GM19468 (cell line): ENCODE measurements around the gene ZNRD2.

Source experiments
- ATAC-seq: cut with Tn5 transposase; IDR thresholded peaks from one replicate; pipeline ENCODE4 v1.9.1; 2021; ENCODE audit warnings: mild to moderate bottlenecking, moderate library complexity, moderate number of reproducible peaks; ENCODE audit not compliant: unreplicated experiment; ENCODE audit errors: extremely low read depth

Gene ZNRD2

GRCh38 chr11:65569164-65569972 is 909 bp upstream of the ZNRD2 start:
- no peak for ATAC-seq

DNA sequence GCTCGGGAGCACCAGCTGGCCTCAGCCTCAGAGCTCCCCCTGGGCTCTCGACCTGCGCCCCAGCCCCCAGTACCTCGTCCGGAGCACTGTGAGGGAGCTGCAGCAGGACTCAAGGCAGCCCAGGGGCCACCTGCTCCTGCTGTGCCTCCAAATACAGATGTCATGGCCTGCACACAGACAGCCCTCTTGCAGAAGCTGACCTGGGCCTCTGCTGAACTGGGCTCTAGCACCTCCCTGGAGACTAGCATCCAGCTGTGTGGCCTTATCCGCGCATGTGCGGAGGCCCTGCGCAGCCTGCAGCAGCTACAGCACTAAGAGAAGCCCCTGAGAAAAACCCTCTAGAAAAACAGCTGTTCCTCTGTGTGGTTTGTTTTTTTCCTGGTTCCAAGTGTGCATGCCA is 1.1 kb downstream of the ZNRD2 start:
- no peak for ATAC-seq

DNA sequence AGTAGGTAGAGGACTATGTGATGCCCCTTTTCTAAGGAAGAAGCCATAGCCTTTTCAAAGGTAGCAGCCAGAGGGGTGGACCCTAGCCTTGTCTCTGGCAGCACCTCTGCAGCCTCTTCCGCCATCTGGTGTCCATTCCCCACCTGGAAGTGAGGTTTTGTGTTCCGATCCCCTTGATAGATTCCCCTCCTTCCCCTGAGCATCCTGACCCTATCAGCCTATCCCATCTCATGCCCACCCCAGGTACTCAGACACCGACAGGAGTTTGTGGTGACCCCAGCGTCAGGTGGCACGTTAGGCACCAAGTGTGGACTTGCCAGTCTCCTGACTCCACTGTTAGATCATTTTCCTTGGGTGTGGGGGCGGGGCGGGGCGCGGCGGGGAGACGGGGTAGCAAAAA is 1.7 kb downstream of the ZNRD2 start:
- ATAC-seq: no peak

DNA sequence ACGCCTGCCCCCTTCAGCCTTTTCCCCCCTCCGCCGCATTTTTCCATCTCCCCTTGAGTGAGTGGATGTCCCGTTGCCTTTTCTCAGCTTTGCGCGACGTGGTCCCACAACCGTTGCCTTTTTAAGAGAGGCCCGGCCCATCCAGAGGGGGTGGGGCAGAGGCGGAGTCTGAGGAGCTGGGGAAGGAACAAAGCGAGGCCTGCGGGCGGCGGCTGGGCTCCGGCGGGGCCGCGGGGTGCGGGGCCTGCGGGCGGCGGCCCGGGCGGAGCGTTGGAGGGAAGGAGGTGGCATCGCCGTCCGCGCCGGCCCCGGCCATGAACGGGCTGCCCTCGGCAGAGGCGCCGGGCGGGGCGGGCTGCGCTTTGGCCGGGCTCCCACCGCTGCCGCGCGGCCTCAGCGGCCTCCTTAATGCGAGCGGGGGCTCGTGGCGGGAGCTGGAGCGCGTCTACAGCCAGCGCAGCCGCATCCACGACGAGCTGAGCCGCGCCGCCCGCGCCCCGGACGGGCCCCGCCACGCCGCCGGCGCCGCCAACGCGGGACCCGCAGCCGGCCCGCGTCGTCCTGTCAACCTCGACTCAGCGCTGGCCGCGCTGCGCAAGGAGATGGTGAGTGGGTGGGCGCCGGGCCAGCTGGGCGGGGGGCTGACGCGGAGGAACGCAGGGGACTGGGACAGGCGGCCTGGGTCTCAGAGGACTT is 2.2 kb downstream of the ZNRD2 start, which contains the start of gene FAM89B:
Gene FAM89B, plus strand, starts transcription at position 183 of the 696 bp plus-strand sequence. Its CDS starts 132 bp downstream, at position 315.
- ATAC-seq: no peak

GRCh38 chr11:65573391-65574079 is 3.3 kb downstream of the ZNRD2 start:
- no peak for ATAC-seq

GRCh38 chr11:65574109-65574810 is 4.0 kb downstream of the ZNRD2 start:
- ATAC-seq: peak; percentile 10

- ATAC-seq: no peak
These were observed 4.7 kb downstream of the ZNRD2 start for GRCh38 chr11:65574811-65575567.

- ATAC-seq: no peak
These were observed 5.4 kb downstream of the ZNRD2 start, which contains the start of gene EHBP1L1 for GRCh38 chr11:65575568-65576231. TSS of gene EHBP1L1 (plus strand) at chr11:65576053. CDS start at chr11:65576303, 250 bp downstream.

DNA sequence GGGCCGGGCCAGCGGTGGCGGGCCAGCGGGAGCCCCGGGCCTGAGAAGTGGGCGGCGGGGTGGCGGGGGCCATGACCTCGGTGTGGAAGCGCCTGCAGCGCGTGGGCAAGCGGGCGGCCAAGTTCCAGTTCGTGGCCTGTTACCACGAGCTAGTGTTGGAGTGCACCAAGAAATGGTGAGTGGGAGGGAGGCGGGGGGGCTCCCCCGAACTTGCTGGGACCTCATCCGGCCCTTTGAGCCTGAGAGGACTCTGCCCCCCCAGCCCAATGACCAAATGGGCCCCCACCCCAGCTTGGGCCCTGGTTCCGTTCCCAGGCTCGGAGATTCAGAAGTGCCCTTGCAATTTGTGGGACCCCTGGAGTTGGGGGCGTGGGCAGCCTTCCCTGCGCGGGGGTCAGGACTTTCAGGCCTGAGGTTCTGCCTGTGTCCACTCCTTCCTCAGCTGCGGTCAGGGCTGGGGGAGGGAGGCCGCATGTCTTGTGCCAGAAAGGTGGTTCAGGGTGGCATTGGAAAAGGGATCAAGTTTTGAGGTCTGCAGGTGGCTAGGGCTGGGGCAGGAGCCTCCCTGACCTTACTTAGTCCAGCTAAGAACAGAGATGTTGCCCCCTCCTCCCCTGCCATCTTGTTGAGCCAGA is 6.1 kb downstream of the ZNRD2 start:
- ATAC-seq: no peak

GRCh38 chr11:65576867-65577755 is 6.8 kb downstream of the ZNRD2 start:
- no peak for ATAC-seq

- ATAC-seq: no peak
These were observed 7.5 kb downstream of the ZNRD2 start for GRCh38 chr11:65577756-65578109.

- ATAC-seq: no peak
These were observed 7.9 kb downstream of the ZNRD2 start for GRCh38 chr11:65578134-65578533.

GRCh38 chr11:65578667-65579066 is 8.4 kb downstream of the ZNRD2 start:
- no peak for ATAC-seq

DNA sequence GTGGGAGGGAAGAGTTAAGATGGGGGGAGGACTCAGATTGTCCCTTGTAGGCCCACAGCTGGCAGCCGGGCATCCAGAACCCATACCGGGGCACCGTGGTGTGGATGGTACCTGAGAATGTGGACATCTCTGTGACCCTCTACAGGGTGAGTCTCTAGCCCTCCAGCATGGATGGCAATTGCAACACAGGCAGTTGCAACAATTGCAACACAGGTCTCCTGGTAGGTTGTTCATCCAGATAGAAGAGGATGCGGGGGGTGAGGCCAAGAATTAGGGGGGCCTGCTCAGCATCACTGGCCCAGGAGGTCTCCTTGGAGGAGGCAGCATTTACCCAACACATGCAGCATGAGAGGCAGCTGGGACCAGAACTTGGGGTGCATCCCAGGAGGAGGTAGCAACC is 9.0 kb downstream of the ZNRD2 start:
- ATAC-seq: no peak

DNA sequence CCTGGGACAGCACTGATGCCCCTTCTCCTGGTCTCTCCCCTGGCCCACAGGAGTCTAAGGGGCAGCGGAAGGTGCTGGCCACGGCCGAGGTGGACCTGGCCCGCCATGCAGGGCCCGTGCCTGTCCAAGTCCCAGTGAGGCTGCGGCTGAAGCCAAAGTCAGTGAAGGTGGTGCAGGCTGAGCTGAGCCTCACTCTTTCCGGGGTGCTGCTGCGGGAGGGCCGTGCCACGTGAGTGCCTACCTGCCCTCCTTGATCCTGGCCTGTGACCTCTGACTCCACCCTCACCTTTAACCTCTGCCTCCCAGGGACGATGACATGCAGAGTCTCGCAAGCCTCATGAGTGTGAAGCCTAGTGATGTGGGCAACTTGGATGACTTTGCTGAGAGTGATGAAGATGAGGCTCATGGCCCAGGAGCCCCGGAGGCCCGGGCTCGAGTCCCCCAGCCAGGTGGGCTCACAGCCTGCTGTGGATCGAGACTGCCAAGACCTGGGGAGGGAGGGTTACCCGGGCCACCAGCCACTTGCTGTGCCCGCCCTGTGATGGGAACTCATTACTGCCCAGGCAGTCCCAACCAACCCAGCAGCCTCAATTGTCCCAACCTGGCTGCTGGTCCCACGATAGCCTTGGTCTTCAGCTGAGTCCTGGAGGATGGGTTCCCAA is 9.9 kb downstream of the ZNRD2 start:
- no peak for ATAC-seq

- no peak for ATAC-seq
These were observed 10.5 kb downstream of the ZNRD2 start for GRCh38 chr11:65580756-65581155.

- no peak for ATAC-seq
These were observed 11.7 kb downstream of the ZNRD2 start for GRCh38 chr11:65581928-65582327.
